ENCODE results near the gene XPO6. TPM values are rescaled to one million over a fixed set of nuclear protein-coding genes. Genes with fewer than 3 reads are reported as not detected.

The XPO6 gene
- total and polyA plus RNA-seq, 7 donors: 16.7 to 46.5 (median 26.4) TPM

DNA sequence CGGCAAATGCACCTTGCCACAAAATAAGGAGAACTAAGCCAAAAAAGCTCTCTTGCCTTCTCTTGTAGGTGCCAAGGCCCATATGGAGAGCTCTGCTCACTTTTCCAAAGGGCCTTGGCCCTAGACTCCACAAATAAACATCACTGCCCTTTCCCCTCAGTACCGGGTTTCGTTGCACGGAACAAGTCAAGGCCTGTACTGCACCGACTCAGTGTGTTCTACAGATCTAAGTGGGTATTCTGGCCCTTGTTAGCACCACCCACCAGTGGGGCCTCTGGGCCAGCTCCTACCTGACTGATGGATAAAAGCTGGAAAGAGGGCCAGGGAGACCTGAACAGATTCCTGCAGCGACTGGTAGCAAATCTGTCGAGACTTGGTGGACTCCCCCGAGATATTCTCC, 104.5 kb downstream of the XPO6 start:
- H3K27me3 ChIP-seq (ENCODE audit: insufficient read depth in 3 of 3, low read length in 2 of 3): no peaks in the 10 kb centered on the region
- intact Hi-C loops (cut with DNase I): no loop called here
- H3K9me3 ChIP-seq: no peaks in the 10 kb centered on the region
- ATAC-seq (no peak), DNase-seq (no peak)
- H3K4me1 ChIP-seq: no peaks in the 10 kb centered on the region
- H3K4me3 ChIP-seq: no peak overlapping the region
- H3K36me3 ChIP-seq (ENCODE audit: insufficient read depth in 1 of 2, low read depth in 1 of 2): peaks cover 10 to 98% of the 10 kb centered on the region in 2 donors
- TF ChIP-seq, protein P1, sequence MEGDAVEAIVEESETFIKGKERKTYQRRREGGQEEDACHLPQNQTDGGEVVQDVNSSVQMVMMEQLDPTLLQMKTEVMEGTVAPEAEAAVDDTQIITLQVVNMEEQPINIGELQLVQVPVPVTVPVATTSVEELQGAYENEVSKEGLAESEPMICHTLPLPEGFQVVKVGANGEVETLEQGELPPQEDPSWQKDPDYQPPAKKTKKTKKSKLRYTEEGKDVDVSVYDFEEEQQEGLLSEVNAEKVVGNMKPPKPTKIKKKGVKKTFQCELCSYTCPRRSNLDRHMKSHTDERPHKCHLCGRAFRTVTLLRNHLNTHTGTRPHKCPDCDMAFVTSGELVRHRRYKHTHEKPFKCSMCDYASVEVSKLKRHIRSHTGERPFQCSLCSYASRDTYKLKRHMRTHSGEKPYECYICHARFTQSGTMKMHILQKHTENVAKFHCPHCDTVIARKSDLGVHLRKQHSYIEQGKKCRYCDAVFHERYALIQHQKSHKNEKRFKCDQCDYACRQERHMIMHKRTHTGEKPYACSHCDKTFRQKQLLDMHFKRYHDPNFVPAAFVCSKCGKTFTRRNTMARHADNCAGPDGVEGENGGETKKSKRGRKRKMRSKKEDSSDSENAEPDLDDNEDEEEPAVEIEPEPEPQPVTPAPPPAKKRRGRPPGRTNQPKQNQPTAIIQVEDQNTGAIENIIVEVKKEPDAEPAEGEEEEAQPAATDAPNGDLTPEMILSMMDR (IDR thresholded peaks at IDR 0.05): no peak
- H3K27ac ChIP-seq: no peak overlapping the region
- WGBS, 3 donors: 94 to 96% (median 95%) methylated on average over 8 of the region's 8 CpGs

DNA sequence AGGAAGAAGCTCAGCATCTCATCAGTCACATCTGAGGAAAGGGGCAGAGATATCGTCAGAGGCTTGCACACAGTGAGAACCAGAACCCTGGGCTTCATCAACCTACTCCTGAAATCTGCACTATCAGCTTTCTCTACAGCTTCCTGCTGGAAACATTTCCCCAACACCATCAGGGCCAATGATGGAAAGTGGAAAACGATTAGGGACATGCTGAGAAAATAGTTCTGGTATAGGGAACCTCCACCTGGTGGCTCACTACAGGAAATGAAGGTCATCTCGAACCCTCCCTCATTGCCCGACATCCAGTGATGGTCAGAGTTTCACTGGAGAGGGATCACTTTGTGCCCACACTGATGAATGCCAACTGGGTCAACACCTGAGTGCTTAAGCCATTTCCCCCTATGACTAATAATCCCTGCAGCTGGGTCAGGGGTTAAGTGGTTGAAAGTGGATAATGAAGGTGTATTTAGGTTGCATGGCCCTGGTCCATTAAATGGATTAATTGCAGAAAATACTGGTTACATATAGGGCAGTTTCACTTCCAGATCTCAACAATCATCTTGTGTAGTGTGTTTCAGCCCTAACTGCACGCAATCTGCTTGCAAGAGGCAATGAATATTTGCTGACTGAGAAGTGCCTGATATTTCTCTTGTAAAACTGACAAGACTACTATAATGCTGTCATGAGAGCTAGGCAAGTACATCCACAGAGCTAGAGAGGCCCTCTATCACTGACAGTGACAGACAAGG, 105.1 kb downstream of the XPO6 start:
- TF ChIP-seq, protein P1 (IDR thresholded peaks at IDR 0.05): no peak
- no peaks in the 10 kb centered on the region for H3K27me3 ChIP-seq (ENCODE audit: insufficient read depth in 3 of 3, low read length in 2 of 3)
- no peak overlapping the region for H3K27ac ChIP-seq
- no peak overlapping the region for H3K4me3 ChIP-seq
- no peaks in the 10 kb centered on the region for H3K4me1 ChIP-seq
- no peak for DNase-seq
- intact Hi-C loops (cut with DNase I): no loop called here
- peaks cover 10 to 98% of the 10 kb centered on the region in 2 donors for H3K36me3 ChIP-seq (ENCODE audit: insufficient read depth in 1 of 2, low read depth in 1 of 2)
- no peaks in the 10 kb centered on the region for H3K9me3 ChIP-seq
- WGBS, 3 donors: 81 to 86% (median 86%) methylated on average over 5 of the region's 5 CpGs
- no peak for ATAC-seq

DNA sequence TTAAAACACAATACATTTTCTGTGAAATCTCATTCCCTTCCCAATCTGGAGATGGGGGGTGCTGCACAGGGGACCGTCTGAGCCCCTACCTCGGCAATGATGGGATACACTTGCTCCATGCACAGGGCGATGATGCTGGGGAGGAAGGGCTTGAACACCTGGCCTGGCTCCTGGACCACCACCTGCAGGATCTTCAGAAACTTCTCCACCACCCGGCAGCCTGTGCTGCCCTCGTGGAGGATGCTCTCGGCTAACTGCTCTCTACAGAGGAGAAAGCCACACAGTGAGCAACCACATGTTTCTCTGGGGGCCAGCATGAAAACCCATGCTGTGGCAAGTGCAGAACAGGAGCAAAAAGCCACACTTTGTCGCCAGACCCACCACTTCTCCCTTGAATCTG, 105.8 kb downstream of the XPO6 start:
- no peaks in the 10 kb centered on the region for H3K9me3 ChIP-seq
- no peaks in the 10 kb centered on the region for H3K27me3 ChIP-seq (ENCODE audit: insufficient read depth in 3 of 3, low read length in 2 of 3)
- no peaks in the 10 kb centered on the region for H3K4me1 ChIP-seq
- H3K4me3 ChIP-seq: no peak overlapping the region
- no peak for ATAC-seq
- H3K27ac ChIP-seq: no peak overlapping the region
- no peak for DNase-seq
- WGBS, 3 donors: 90 to 95% (median 92%) methylated on average over 7 of the region's 7 CpGs
- H3K36me3 ChIP-seq (ENCODE audit: insufficient read depth in 1 of 2, low read depth in 1 of 2): peaks cover 10 to 98% of the 10 kb centered on the region in 2 donors
- TF ChIP-seq, protein P1 (IDR thresholded peaks at IDR 0.05): no peak
- intact Hi-C loops (cut with DNase I): no loop called here

DNA sequence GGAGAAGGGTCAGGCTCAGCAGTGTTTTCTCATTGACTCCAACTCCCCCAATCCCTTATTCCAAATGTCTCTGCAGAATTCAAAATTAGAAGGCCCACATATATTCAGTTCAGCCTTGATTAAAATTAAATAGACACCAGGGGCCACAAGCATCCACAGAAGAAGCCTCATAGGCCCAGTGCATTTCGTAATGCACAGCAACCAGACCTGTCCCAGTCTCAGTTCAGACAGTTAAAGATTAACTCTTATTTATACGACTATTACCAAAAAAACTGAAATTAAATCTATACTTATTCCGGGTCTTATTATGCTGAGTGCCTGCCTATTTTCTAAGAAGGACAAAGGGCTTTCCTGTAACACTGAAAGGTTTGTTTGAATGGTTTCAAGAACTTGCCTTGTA, 106.5 kb downstream of the XPO6 start:
- H3K4me1 ChIP-seq: no peaks in the 10 kb centered on the region
- 91 to 94% (median 92%) methylated on average over 3 of the region's 3 CpGs for WGBS, 3 donors
- no peaks in the 10 kb centered on the region for H3K27me3 ChIP-seq (ENCODE audit: insufficient read depth in 3 of 3, low read length in 2 of 3)
- intact Hi-C loops (cut with DNase I): no loop called here
- TF ChIP-seq, protein P1 (IDR thresholded peaks at IDR 0.05): no peak
- no peak overlapping the region for H3K4me3 ChIP-seq
- H3K27ac ChIP-seq: no peak overlapping the region
- peaks cover 10 to 98% of the 10 kb centered on the region in 2 donors for H3K36me3 ChIP-seq (ENCODE audit: insufficient read depth in 1 of 2, low read depth in 1 of 2)
- DNase-seq (no peak), ATAC-seq (no peak)
- no peaks in the 10 kb centered on the region for H3K9me3 ChIP-seq

DNA sequence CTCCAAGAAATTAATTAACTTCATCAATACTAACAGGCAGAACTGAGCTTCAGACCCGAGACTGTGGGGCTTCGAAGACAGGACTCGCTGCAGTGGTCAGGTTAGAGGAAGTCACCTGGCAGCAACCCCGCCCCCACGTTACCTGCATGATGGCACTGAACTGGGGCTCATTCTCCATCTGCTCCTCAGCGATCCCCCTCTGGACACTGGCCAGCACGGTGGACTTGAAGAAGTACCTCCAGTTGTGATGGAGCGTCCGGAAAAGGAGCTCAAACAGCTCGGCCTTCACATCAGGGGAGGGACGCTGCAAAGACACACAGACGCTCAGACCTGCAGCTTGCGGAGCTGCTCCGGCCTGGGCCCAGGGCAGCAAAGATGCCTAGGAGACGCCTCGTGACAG, 107.4 kb downstream of the XPO6 start:
- Histone ChIP-seq H3K4me3 (no peak overlapping the region), H3K27me3 (ENCODE audit: insufficient read depth in 3 of 3, low read length in 2 of 3) (no peaks in the 10 kb centered on the region), H3K4me1 (no peaks in the 10 kb centered on the region), H3K36me3 (ENCODE audit: insufficient read depth in 1 of 2, low read depth in 1 of 2) (peaks cover 10 to 100% of the 10 kb centered on the region in 2 donors), H3K9me3 (no peaks in the 10 kb centered on the region), H3K27ac (no peak overlapping the region)
- WGBS, 3 donors: 95% methylated on average over 16 of the region's 16 CpGs
- intact Hi-C loops (cut with DNase I): no loop called here
- TF ChIP-seq, protein P1 (IDR thresholded peaks at IDR 0.05): no peak
- no peak for DNase-seq
- ATAC-seq: no peak

Data from psoas muscle (tissue), 8 donors.